GM19023 (cell line): ENCODE data around the gene NSD1.

Experiments used
- ATAC-seq: cut with Tn5 transposase; IDR thresholded peaks from one replicate; pipeline ENCODE4 v1.9.1; 2021; ENCODE audit warnings: mild to moderate bottlenecking, moderate library complexity; ENCODE audit not compliant: unreplicated experiment

NSD1 gene

DNA sequence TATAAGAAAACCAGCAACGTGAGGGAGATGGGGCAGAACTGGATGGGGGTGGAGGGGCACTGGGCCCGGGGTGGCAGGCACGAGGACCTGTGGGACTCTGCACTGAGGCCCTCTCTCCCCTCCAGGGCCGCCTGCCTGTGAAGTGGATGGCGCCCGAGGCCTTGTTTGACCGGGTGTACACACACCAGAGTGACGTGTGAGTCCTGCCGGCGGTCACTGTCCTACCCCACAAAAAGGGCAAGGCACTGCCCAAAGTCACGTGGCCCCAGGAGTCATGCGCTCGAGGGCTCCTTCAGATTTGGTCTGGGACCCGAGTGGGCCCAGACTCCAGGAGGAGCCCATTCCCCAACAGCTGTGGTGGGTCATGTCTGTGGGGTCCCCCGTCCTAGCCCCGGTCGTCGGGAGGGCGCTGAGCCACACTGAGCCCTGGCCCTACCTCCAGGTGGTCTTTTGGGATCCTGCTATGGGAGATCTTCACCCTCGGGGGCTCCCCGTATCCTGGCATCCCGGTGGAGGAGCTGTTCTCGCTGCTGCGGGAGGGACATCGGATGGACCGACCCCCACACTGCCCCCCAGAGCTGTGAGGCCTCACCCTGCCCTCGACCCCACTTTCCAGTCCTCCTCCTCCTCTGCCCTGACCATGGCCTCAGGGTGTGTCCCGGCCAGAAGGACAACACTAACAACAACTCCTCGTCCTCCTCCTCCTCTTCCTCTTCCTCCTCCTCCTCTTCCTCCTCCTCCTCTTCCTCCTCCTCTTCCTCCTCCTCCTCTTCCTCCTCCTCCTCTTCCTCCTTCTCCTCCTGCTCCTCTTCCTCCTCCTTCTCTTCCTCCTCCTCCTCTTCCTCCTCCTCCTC, 37.2 kb upstream of the NSD1 start:
- ATAC-seq: no peak

GRCh38 chr5:177097016-177097985, 36.3 kb upstream of the NSD1 start:
- ATAC-seq: no peak

- no peak for ATAC-seq
Observed at GRCh38 chr5:177098120-177098469, 35.5 kb upstream of the NSD1 start.

GRCh38 chr5:177098470-177099141, 35.0 kb upstream of the NSD1 start:
- ATAC-seq: no peak

DNA sequence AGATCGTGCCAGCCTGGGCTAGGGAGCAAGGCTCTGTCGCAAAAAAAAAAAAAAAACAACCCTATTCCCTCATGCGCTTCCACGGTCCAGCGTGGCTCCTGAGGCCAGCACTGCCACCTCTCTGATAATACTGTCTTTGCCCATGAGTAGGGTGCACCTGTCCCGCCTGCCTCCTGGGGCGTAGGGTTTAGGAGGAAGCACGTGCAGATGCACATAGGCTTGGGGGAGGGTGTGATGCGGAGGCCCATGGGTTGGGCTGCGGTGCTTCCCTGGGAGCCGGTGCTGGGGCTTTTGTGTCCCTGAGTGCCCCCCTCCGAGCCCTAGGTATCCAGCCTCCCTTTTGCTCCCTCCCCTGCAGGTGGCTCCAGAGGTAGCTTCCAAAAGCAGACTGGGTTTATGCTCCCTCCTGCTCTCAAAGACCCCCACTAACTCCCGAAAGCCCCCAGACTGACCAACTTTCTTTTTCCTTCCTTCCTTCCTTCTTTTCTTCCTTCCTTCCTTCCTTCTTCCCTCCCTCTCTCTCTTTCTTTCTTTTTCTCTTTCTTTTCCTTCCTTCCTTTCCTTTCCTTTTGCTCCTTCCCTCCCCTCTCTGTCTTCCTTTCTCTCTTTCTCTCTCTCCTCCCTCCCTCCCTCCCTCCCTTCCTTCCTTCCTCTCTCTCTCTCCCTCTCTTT, 34.0 kb upstream of the NSD1 start:
- ATAC-seq: no peak

- ATAC-seq: no peak
Observed at GRCh38 chr5:177100714-177101121, 32.9 kb upstream of the NSD1 start.

GRCh38 chr5:177103523-177104253, 29.9 kb upstream of the NSD1 start:
- ATAC-seq: no peak

DNA sequence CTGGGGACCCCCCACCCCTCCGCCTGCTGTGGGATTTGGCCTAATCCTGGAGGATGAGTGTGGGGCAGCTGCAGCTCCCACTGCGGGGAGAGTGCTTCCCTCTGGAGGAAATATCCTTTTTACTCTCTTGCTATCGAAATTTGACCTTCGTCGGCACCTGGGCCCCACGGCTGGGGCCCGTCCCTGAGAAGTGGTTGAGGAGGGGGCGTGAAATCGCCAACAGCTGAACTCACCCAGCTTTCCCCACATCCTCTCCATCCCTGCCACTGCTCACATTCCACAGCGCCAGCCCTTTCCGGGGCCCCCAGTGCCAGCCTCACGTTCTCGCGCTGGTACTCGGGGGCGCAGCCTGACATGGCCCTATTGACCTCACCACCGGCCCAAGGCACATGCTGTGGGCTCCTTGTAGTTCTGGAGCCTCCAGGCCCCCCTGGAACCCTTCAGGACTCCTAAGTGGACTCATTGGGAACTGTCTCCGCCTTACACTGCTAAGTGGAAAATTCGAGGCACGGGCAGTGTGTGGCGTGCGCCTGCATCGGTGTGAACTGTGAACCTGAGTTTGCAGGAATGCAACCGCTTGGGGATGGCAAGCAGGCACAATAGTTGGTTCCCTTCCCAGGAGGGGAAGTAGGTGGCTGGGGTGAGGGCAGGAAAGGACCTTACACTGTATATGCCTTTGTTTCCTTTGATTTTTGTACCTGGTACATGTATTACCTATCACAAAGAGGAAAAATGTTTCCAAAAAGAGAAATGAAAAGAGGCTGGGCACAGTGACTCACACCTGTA, 27.7 kb upstream of the NSD1 start:
- no peak for ATAC-seq

- no peak for ATAC-seq
Observed at GRCh38 chr5:177107159-177107558, 26.4 kb upstream of the NSD1 start.

DNA sequence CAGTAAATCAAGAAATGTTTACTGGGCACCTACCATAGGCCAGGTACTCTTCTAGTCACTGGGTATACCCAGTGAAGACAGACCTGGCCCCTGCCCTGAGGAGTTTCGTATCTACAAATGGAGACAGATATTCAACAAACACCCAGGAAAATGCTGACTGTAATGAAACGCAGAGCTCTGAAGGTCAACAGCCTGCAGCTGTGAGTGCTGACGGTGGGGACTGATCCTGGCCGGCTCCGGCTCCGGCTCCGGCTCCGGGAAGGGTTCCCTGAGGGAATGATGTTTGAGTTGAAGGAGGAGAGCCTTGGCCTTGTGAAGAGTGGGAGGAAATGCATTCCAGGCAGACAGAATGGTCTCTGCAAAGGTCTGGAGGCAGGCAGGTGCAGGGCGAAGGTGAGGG, 23.8 kb upstream of the NSD1 start:
- ATAC-seq: no peak

DNA sequence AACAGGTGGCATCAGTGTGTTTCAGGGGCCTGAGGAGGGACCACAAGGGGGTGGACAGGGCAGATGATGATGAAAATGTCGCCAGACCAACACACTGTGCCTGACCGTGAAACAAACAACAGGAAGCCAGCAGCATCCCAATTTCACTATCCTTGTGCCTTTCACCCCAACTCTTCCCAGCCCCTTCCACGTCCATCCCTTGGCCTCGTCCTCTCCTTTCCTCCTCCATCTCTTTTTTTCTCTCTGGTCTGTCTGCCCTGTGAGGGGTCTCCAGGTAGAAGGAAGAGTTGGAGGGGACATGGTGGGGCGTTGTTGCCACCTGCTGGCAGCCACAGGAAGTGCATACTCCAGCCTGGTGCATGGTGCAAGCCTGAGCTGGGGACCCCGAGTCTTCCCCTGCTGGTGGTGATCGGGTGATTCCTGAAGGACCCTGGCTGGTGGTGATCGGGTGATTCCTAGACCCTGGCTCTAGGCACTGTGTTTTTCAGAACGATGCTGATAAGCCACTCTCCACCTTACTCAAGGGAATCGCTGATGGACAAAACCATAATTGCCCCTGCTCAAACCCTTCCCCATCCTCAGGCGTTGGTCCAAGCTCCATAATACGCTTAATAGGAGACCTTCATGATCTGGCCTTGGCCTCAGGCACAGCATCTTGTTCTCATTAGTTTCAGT, 21.7 kb upstream of the NSD1 start:
- no peak for ATAC-seq

GRCh38 chr5:177112589-177113220, 20.9 kb upstream of the NSD1 start:
- no peak for ATAC-seq

- ATAC-seq: peak; percentile 49
Observed at GRCh38 chr5:177113566-177114424, 19.8 kb upstream of the NSD1 start.

DNA sequence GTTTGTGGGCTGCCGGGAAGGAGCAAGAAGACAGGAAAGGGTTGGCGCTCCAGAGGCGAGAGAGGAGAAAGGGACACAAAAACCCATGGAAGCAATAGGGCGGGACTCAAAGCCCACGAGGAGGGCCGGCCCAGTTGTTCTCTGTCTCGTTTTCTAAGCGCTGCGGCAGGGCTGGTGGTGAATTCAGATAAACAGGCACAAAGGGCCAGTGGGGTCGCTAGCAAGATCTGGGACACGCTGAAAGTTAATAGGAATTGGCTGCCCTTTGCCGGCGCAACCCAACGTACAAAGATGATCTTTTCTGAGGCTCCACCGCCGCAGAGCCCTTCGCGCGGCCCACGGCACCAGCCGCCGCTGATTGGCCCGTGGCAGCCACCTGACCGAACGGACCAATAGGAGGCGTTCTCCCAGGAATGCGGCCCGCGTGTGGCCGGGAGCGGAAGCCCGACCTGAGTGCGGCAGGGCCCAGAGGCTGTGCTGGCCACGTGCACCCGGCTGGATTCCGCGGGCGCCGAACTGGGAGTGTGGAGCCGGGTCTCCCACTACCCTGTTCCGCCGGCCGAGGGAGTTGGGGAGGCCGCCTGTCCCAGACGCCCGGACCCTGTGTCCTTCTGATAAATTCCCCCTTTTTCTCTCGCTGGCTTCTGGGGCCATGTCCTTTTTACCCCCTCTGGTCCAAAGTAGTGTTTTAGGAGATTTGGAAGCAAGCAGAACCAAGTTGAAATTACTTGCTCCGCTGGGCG, 16.8 kb upstream of the NSD1 start:
- ATAC-seq: peak; percentile 76

DNA sequence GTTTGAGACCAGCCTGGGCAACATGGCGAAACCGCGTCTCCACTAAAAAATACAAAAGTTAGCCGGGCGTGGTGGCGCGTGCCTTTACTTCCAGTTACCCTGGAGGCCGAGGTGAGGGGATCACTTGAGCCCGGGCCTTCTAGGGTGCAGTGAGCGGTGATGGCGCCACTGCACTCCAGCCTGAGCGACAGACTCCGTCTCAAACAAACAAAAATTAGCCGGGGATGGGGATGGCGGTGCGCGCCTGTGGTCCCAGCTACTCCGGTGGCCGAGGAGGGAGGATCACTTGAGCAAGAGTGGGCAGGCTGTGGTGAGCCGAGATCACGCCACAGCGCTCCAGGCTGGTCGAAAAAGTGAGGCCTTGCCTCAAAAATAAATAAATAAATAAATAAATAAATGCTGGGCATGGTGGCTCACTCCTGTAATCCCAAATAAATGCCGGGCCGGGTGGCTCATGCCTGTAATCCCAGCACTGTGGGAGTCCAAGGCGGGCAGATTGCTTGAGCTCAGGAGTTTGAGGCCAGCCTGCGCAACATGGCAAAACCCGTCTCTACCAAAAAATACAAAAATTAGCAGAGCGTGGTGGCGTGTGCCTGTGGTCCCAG, 16.0 kb upstream of the NSD1 start:
- no peak for ATAC-seq

GRCh38 chr5:177122566-177122965, 11.0 kb upstream of the NSD1 start:
- no peak for ATAC-seq
